HCT116 (cell line): ENCODE data around the gene DRAXIN. TPM values are rescaled to one million over a fixed set of nuclear protein-coding genes. Genes with fewer than 3 reads are reported as not detected.

ENCODE experiments used
- ATAC-seq: fragments of 200-7000 bp; cut with Tn5 transposase; 2 replicates; pipeline ENCODE4 v1.9.1; 2020; ENCODE audit warnings: mild to moderate bottlenecking, moderate library complexity
- BruUV-seq: library from RNA; stranded (reverse); fragments of 400-500 nt; replicated peaks from 2 replicates; lab custom pipeline; 2021; lab: Mats Ljungman, UMichigan
- CTCF ChIA-PET: fragments of 300-600 bp; sonication (Branson Sonifier 250); formaldehyde crosslinking; loops from one replicate; lab custom pipeline; 2021; ENCODE audit warnings: antibody characterized with exemption; lab: Charles Lee
- POLR2A ChIA-PET: fragments of 300-600, 350-600 bp; sonication (Branson Sonifier 250); formaldehyde crosslinking; loops from one replicate; lab custom pipeline; 2021; ENCODE audit warnings: antibody characterized with exemption; lab: Charles Lee
- RAD21 ChIA-PET, 2 experiments: fragments of 300-600 bp; sonication (Branson Sonifier 250); formaldehyde crosslinking; loops; one replicate each; lab custom pipeline; 2023; ENCODE audit warnings: low total read pairs in 2 of 2; ENCODE audit not compliant: uncharacterized antibody in 2 of 2, unreplicated experiment in 2 of 2, low non-redundant PET in 1 of 2; lab: Charles Lee
- DNase-seq: peaks from one replicate; pipeline ENCODE4 v3.0.0-alpha.2; 2010; ENCODE audit warnings: low read depth, low spot score
- H2AFZ ChIP-seq: fragments of 200-600 bp; shearing (Covaris generic), sonication (generic); 2 replicates; pipeline ENCODE4 v1.6.1; 2017; ENCODE audit warnings: low read depth, mixed run types, mixed read lengths, antibody characterized with exemption, low read length; ENCODE audit not compliant: poor library complexity, severe bottlenecking
- H3K27ac ChIP-seq: 2 replicates; pipeline ENCODE4 v1.5.1; 2012; ENCODE audit warnings: low read depth, low read length
- H3K27me3 ChIP-seq: fragments of 200-600 bp; sonication (generic); 2 replicates; pipeline ENCODE4 v1.6.1; 2016; ENCODE audit warnings: mixed run types, low read length, mixed read lengths; ENCODE audit not compliant: insufficient read depth
- H3K36me3 ChIP-seq, 2 experiments: fragments of 200-500 bp in 1 of 2; fragments of 200-600 bp in 1 of 2; sonication (Bioruptor generic) in 1 of 2; sonication (generic) in 1 of 2; 2 replicates each; pipeline versions ENCODE4 v1.5.1 to v1.6.1; 2014 to 2016; ENCODE audit warnings: low read length in 2 of 2, inconsistent platforms in 1 of 2, mixed read lengths in 1 of 2, mixed run types in 1 of 2; ENCODE audit not compliant: insufficient read depth in 2 of 2, control insufficient read depth in 1 of 2
- H3K4me1 ChIP-seq, 2 experiments: fragments of 200-600 bp in 1 of 2; sonication (generic) in 1 of 2; 2 replicates each; pipeline versions ENCODE4 v1.5.1 to v1.6.1; 2012 to 2017; ENCODE audit warnings: low read length in 2 of 2, inconsistent platforms in 1 of 2, mild to moderate bottlenecking in 1 of 2, mixed read lengths in 1 of 2, mixed run types in 1 of 2, moderate library complexity in 1 of 2; ENCODE audit not compliant: insufficient read depth in 2 of 2, control insufficient read depth in 1 of 2
- H3K4me2 ChIP-seq: fragments of 200-600 bp; sonication (generic); 2 replicates; pipeline ENCODE4 v1.6.1; 2017; ENCODE audit warnings: mixed run types, low read length, mixed read lengths
- H3K4me3 ChIP-seq, 2 experiments: fragments of 200-600 bp in 1 of 2; sonication (generic) in 1 of 2; replicated peaks in 1 of 2; 2 replicates each; pipeline ENCODE4 v1.5.1; 2011 to 2016; ENCODE audit warnings: low read length in 2 of 2, control low read depth in 1 of 2, low read depth in 1 of 2, mild to moderate bottlenecking in 1 of 2, mixed read lengths in 1 of 2, mixed run types in 1 of 2
- H3K79me2 ChIP-seq: fragments of 200-600 bp; sonication (generic); 2 replicates; pipeline ENCODE4 v1.6.1; 2017; ENCODE audit warnings: mild to moderate bottlenecking, mixed run types, low read length, moderate library complexity, mixed read lengths; ENCODE audit not compliant: insufficient read depth
- H3K9ac ChIP-seq: fragments of 200-600 bp; sonication (generic); 2 replicates; pipeline ENCODE4 v1.6.1; 2016; ENCODE audit warnings: low read length, mixed read lengths
- H3K9me2 ChIP-seq: fragments of 200-600 bp; sonication (generic), shearing (Covaris generic); 2 replicates; pipeline ENCODE4 v1.6.1; 2017; ENCODE audit warnings: mixed run types, mild to moderate bottlenecking, moderate library complexity; ENCODE audit not compliant: insufficient read depth
- H3K9me3 ChIP-seq, 2 experiments: fragments of 200-500 bp in 1 of 2; fragments of 200-600 bp in 1 of 2; sonication (Bioruptor generic) in 1 of 2; sonication (generic) in 1 of 2; 2 replicates each; pipeline ENCODE4 v1.6.1; 2014 to 2017; ENCODE audit warnings: low read length in 2 of 2, mixed read lengths in 2 of 2, inconsistent platforms in 1 of 2, low read depth in 1 of 2, mild to moderate bottlenecking in 1 of 2, mixed run types in 1 of 2, moderate library complexity in 1 of 2; ENCODE audit not compliant: control insufficient read depth in 1 of 2, insufficient read depth in 1 of 2
- H4K20me1 ChIP-seq: fragments of 200-600 bp; sonication (generic), shearing (Covaris generic); 2 replicates; pipeline ENCODE4 v1.6.1; 2017; ENCODE audit warnings: mixed run types, mild to moderate bottlenecking, moderate library complexity; ENCODE audit not compliant: insufficient read depth
- EGR1 ChIP-seq: IDR thresholded peaks from 2 replicates; pipeline ENCODE4 v1.6.1; 2012; ENCODE audit warnings: low read depth
- FOSL1 ChIP-seq: IDR thresholded peaks from 2 replicates; pipeline ENCODE4 v1.6.1; 2012; ENCODE audit warnings: low read depth
- POLR2A ChIP-seq: IDR thresholded peaks from 2 replicates; pipeline ENCODE4 v1.7.0; 2011; ENCODE audit warnings: borderline replicate concordance; ENCODE audit not compliant: insufficient read depth, insufficient read length; ENCODE audit errors: extremely low read depth
- POLR2AphosphoS5 ChIP-seq: IDR thresholded peaks from 2 replicates; pipeline ENCODE4 v1.6.1; 2011; ENCODE audit warnings: mild to moderate bottlenecking, low read depth, low read length, moderate library complexity
- RAD21 ChIP-seq: IDR thresholded peaks from 2 replicates; pipeline ENCODE4 v1.6.1; 2012; ENCODE audit warnings: low read depth, mild to moderate bottlenecking
- SIN3A ChIP-seq: IDR thresholded peaks from 2 replicates; pipeline ENCODE4 v1.6.1; 2012; ENCODE audit warnings: low read depth
- SP1 ChIP-seq: IDR thresholded peaks from 2 replicates; pipeline ENCODE4 v1.6.1; 2012; ENCODE audit warnings: low read depth
- SRF ChIP-seq: IDR thresholded peaks from 2 replicates; pipeline ENCODE4 v1.6.1; 2012; ENCODE audit warnings: low read depth
- YY1 ChIP-seq: IDR thresholded peaks from 2 replicates; pipeline ENCODE4 v1.6.1; 2011; ENCODE audit warnings: low read length, low read depth, moderate library complexity, mild to moderate bottlenecking; ENCODE audit not compliant: insufficient replicate concordance; ENCODE audit errors: extremely low read depth
- intact Hi-C: fragments of 100-400 bp; cut with micrococcal nuclease; formaldehyde crosslinking; loops from 2 replicates; pipeline ENCODE4 v1.10.0; 2022
- total RNA-seq: library from RNA; stranded (reverse); gene quantifications from one replicate; pipeline ENCODE4 v1.2.1, GENCODE V29; 2021; ENCODE audit not compliant: unreplicated experiment
- TF ChIP-seq, protein P1 (sequence below): IDR thresholded peaks from 2 replicates; pipeline ENCODE4 v1.6.1; 2012; ENCODE audit warnings: low read depth

DRAXIN gene
- total RNA-seq, 1 experiment from 2014 or later, result 0.47 TPM

DNA sequence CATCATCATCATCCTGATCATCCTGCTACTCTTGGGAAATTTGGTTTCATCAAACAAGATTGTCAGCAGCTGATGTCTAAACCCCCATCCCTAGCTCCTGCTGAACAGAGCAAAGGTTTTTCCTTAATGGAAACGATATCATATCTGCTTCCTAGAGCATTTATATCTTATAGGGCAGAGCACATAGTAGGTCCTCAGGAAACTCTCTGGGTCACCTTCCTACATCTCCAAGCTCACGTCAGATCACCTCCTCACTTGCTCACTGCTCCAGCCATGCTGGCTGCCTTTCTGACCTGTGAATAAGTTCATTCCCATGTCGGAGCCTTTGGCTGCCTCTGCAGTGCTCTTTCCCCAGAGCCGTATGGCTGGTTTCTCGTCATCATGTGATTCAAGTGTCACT is 47.7 kb upstream of the DRAXIN start (continued):
- TF ChIP-seq POLR2AphosphoS5 (no peak), YY1 (no peak)

DNA sequence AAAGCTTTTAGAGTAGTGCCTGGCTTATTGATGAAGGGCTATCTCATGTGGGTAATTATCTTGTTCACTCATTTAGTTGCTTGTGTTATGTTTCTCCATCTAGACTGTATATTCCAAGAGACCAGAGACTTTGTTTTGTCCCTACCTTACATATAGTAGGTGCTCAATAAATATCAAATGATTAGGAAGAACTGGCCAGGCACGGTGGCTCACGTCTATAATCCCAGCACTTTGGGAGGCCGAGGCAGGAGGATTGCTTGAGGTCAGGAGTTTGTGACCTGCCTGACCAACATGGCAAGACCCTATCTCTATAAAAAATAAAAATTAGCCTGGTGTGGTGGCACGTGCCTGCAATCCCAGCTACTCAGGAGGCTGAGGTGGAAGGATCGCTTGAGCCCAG is 46.2 kb upstream of the DRAXIN start:
- H3K79me2 ChIP-seq, result no peaks in the 10 kb centered on the region

More for the DNA sequence above, 46.2 kb upstream of the DRAXIN start:
- Histone ChIP-seq H3K4me2 (no peak overlapping the region), H3K4me1 (peaks cover 0 to 9% of the 10 kb centered on the region in 2 experiments; a peak in 1 of 4 replicates), H3K27me3 (no peaks in the 10 kb centered on the region), H3K27ac (no peak overlapping the region), H4K20me1 (no peaks in the 10 kb centered on the region), H2AFZ (no peak overlapping the region), H3K9me3 (no peaks in the 10 kb centered on the region)
- DNase-seq, result no peak
- TF ChIP-seq RAD21, result no peak
- TF ChIP-seq SIN3A, result no peak
- no peak for TF ChIP-seq EGR1
- TF ChIP-seq SP1, result no peak
- TF ChIP-seq, protein P1, sequence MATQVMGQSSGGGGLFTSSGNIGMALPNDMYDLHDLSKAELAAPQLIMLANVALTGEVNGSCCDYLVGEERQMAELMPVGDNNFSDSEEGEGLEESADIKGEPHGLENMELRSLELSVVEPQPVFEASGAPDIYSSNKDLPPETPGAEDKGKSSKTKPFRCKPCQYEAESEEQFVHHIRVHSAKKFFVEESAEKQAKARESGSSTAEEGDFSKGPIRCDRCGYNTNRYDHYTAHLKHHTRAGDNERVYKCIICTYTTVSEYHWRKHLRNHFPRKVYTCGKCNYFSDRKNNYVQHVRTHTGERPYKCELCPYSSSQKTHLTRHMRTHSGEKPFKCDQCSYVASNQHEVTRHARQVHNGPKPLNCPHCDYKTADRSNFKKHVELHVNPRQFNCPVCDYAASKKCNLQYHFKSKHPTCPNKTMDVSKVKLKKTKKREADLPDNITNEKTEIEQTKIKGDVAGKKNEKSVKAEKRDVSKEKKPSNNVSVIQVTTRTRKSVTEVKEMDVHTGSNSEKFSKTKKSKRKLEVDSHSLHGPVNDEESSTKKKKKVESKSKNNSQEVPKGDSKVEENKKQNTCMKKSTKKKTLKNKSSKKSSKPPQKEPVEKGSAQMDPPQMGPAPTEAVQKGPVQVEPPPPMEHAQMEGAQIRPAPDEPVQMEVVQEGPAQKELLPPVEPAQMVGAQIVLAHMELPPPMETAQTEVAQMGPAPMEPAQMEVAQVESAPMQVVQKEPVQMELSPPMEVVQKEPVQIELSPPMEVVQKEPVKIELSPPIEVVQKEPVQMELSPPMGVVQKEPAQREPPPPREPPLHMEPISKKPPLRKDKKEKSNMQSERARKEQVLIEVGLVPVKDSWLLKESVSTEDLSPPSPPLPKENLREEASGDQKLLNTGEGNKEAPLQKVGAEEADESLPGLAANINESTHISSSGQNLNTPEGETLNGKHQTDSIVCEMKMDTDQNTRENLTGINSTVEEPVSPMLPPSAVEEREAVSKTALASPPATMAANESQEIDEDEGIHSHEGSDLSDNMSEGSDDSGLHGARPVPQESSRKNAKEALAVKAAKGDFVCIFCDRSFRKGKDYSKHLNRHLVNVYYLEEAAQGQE, result no peak
- no peak for TF ChIP-seq SRF
- TF ChIP-seq POLR2A, result no peak
- TF ChIP-seq YY1, result no peak
- no peak for TF ChIP-seq FOSL1
- TF ChIP-seq, all 23 proteins: peak for 0
- Histone ChIP-seq H3K9ac (no peak overlapping the region), H3K4me3 (no peak overlapping the region), H3K9me2 (no peaks in the 10 kb centered on the region), H3K36me3 (no peaks in the 10 kb centered on the region)
- ChIA-PET POLR2A (no interaction called here), CTCF (interaction anchor here (0.5 to 2.3 kb wide), 10 partner anchors 74 to 608 kb away, joined by 3 to 29 read pairs (median 4); partner anchors contain the start of gene AGTRAP), RAD21 (interaction anchor here (0.6 to 1.3 kb wide), 4 partner anchors 537 to 608 kb away, joined by 3 to 9 read pairs (median 4); no protein-coding TSS in a partner anchor)
- intact Hi-C loops, result loop anchor here (1.0 kb wide), 1 partner anchor 608 kb away; no protein-coding TSS in a partner anchor
- BruUV-seq, result no TSS peak
- ATAC-seq, result no peak
